ENCODE measurements around the gene PELI2.

PELI2 gene

GRCh38 chr14:56176530-56176929, 58.3 kb downstream of the PELI2 start:
- no peak for DNase-seq

- DNase-seq = no peak
These were observed 58.8 kb downstream of the PELI2 start for GRCh38 chr14:56177036-56177435.

- DNase-seq = no peak
These were observed 62.7 kb downstream of the PELI2 start for GRCh38 chr14:56180754-56181542.

GRCh38 chr14:56181681-56182085, 63.5 kb downstream of the PELI2 start:
- DNase-seq = no peak

- DNase-seq = no peak
These were observed 64.2 kb downstream of the PELI2 start for GRCh38 chr14:56182410-56182809.

GRCh38 chr14:56183631-56184157, 65.5 kb downstream of the PELI2 start:
- DNase-seq = peak; percentile 23

GRCh38 chr14:56185992-56186391, 67.8 kb downstream of the PELI2 start:
- no peak for DNase-seq

GRCh38 chr14:56187736-56188135, 69.5 kb downstream of the PELI2 start:
- DNase-seq = no peak

- peak; percentile 79 for DNase-seq
These were observed 71.1 kb downstream of the PELI2 start for GRCh38 chr14:56189307-56189706.

GRCh38 chr14:56193347-56193746, 75.1 kb downstream of the PELI2 start:
- peak; percentile 28 for DNase-seq

GRCh38 chr14:56194042-56194441, 75.8 kb downstream of the PELI2 start:
- DNase-seq = no peak

GRCh38 chr14:56195223-56195622, 77.0 kb downstream of the PELI2 start:
- DNase-seq = no peak

GRCh38 chr14:56195704-56196103, 77.5 kb downstream of the PELI2 start:
- peak; percentile 50 for DNase-seq

GRCh38 chr14:56196274-56196673, 78.1 kb downstream of the PELI2 start:
- peak; percentile 31 for DNase-seq

- DNase-seq = no peak
These were observed 78.9 kb downstream of the PELI2 start for GRCh38 chr14:56197150-56197549.

GRCh38 chr14:56198438-56198837, 80.2 kb downstream of the PELI2 start:
- no peak for DNase-seq

GRCh38 chr14:56199095-56199981, 81.1 kb downstream of the PELI2 start:
- peak; percentile 94 for DNase-seq

- no peak for DNase-seq
These were observed 81.9 kb downstream of the PELI2 start for GRCh38 chr14:56199982-56200577.

- DNase-seq = no peak
These were observed 84.0 kb downstream of the PELI2 start for GRCh38 chr14:56202256-56202655.

- DNase-seq = no peak
These were observed 87.7 kb downstream of the PELI2 start for GRCh38 chr14:56205881-56206280.

- no peak for DNase-seq
These were observed 88.4 kb downstream of the PELI2 start for GRCh38 chr14:56206596-56206995.

- DNase-seq = peak; percentile 28
These were observed 89.5 kb downstream of the PELI2 start for GRCh38 chr14:56207626-56208292.

- no peak for DNase-seq
These were observed 90.3 kb downstream of the PELI2 start for GRCh38 chr14:56208520-56208919.
